Left ventricle myocardium inferior (tissue), 1 donor: ENCODE results near the gene SRMS. TPM values are rescaled to one million over a fixed set of nuclear protein-coding genes. Genes with fewer than 3 reads are reported as not detected.

Source experiments
- DNase-seq: peaks from one replicate; pipeline ENCODE4 v3.0.0-alpha.2; 2020
- H3K27ac ChIP-seq: fragments of 200-600 bp; replicated peaks from 2 replicates; pipeline ENCODE4 v1.8.0; 2021
- H3K27me3 ChIP-seq: fragments of 200-600 bp; 2 replicates; pipeline ENCODE4 v1.8.0; 2021; ENCODE audit warnings: low read depth
- H3K36me3 ChIP-seq: fragments of 200-600 bp; 2 replicates; pipeline ENCODE4 v1.8.0; 2021
- H3K4me1 ChIP-seq: fragments of 200-600 bp; 2 replicates; pipeline ENCODE4 v1.8.0; 2021
- H3K4me3 ChIP-seq: fragments of 200-600 bp; 2 replicates; pipeline ENCODE4 v1.8.0; 2021; ENCODE audit warnings: mild to moderate bottlenecking, moderate library complexity
- H3K9me3 ChIP-seq: fragments of 200-600 bp; replicated peaks from 2 replicates; pipeline ENCODE4 v1.8.0; 2021
- intact Hi-C: fragments of 100-400 bp; cut with micrococcal nuclease; formaldehyde crosslinking; loops from one replicate; pipeline ENCODE4 v1.11.0; 2022
- total RNA-seq: library from RNA; stranded (reverse); fragmentation: NEBNext Ultra II Directional; extraction: Animal tissue kit (Norgen Biotek cat#: 25700); gene quantifications from one replicate; pipeline ENCODE4 v1.2.1, GENCODE V29; 2021
- TF ChIP-seq, protein P1 (sequence below): fragments of 200-600 bp; IDR thresholded peaks from 2 replicates; pipeline ENCODE4 v1.8.0; 2021; ENCODE audit warnings: antibody characterized with exemption, mild to moderate bottlenecking, borderline replicate concordance
- donor health status: DM: no; HTN: yes; CAD: no; lungs with severe emphysema.

The SRMS gene
- total RNA-seq, 1 donor from 2014 or later, result not detected

DNA sequence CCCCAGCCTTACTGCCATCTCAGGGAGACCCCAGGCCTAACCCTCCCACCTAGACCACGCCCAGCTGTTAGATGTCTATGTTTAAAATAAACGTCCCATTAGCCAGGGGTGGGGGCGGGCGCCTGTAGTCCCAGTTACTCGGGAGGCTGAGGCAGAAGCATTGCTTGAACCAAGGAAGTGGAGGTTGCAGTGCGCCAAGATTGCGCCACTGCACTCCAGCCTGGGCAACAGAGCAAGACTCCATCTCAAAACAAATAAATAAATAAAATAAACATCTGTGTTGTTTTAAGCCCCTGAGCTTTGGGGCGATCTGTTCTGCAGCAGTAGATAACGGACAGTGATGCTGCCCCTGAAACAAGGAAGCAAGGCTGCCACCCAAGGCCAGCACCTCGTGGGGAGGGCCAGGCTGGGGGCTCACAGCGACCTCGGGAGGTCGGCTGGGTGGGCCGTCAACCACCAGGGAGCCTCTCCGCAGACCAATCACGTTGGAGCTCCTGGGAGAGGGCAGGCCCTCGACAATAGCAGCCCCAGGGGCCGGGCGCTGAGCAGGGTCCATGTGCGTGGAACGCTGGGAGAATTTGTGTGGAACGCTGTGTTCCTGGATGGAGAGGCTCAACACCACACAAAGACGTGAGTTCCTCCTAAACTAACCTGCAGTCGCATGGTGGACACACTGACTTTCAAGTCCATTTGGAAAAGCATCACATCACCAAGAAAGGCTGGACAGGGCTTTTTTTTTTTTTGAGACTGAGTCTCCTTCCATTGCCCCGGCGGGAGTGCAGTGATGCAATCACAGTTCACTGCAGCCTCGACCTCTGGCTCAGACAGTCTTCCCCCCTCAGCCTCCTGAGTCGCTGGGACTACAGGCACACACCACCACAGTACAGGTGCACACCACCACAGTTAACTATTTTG, 27.5 kb upstream of the SRMS start:
- intact Hi-C loops, result no loop called here
- H3K4me3 ChIP-seq, result peak overlapping the region; percentile 91
- peaks cover 42% of the 10 kb centered on the region for H3K4me1 ChIP-seq
- no peaks in the 10 kb centered on the region for H3K27me3 ChIP-seq
- DNase-seq, result no peak
- TF ChIP-seq, protein P1, sequence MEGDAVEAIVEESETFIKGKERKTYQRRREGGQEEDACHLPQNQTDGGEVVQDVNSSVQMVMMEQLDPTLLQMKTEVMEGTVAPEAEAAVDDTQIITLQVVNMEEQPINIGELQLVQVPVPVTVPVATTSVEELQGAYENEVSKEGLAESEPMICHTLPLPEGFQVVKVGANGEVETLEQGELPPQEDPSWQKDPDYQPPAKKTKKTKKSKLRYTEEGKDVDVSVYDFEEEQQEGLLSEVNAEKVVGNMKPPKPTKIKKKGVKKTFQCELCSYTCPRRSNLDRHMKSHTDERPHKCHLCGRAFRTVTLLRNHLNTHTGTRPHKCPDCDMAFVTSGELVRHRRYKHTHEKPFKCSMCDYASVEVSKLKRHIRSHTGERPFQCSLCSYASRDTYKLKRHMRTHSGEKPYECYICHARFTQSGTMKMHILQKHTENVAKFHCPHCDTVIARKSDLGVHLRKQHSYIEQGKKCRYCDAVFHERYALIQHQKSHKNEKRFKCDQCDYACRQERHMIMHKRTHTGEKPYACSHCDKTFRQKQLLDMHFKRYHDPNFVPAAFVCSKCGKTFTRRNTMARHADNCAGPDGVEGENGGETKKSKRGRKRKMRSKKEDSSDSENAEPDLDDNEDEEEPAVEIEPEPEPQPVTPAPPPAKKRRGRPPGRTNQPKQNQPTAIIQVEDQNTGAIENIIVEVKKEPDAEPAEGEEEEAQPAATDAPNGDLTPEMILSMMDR, result no peak
- peak overlapping the region; percentile 90 for H3K27ac ChIP-seq
- peaks cover 11% of the 10 kb centered on the region for H3K36me3 ChIP-seq
- no peaks in the 10 kb centered on the region for H3K9me3 ChIP-seq

DNA sequence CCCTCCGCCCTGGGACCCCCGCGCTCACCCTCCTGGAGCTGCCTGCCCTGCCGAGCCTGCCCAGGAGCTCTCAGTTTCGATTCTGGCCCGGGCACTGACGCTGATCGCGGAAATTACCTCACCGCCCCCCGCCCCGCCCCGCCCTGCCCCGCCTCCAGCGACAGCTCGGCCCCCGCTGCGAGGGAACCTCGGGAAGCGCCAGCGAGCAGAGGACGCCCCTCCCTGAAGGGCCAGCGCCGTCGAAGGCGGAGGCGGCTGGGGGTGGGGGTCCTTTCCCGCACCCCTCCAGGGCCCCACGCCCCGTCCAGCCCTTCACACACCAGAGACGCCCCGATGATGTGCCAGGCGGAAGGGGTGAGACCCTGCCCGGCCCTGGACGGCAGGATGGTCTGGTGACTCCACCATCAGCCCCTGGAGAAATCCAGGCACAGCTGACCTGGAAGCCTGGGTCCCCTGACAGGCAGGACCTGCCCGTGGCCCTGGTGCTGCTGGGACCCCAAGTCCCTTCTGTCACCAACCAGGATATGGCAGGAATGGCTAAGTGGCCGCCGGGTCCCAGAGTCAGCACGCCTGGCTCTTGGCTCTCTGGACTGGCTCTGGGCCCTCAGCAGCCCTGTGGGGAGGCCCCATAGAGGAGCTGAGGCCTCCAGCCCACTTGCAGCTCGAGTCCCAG, 26.7 kb upstream of the SRMS start, which contains the start of gene HELZ2:
HELZ2 (minus strand) TSS at position 84 of the 673 bp plus-strand sequence. CDS start 1,854 bp downstream, outside the sequence.
- peak within 1 kb of the TSS; percentile 91 for H3K4me3 ChIP-seq
- H3K4me1 ChIP-seq, result peaks cover 42% of the 10 kb centered on the region
- H3K27me3 ChIP-seq, result no peaks in the 10 kb centered on the region
- DNase-seq, result peak; percentile 82
- intact Hi-C loops, result no loop called here
- H3K27ac ChIP-seq, result peak within 1 kb of the TSS; percentile 90
- TF ChIP-seq, protein P1, result no peak
- H3K36me3 ChIP-seq, result peaks cover 11% of the 10 kb centered on the region
- H3K9me3 ChIP-seq, result no peaks in the 10 kb centered on the region

DNA sequence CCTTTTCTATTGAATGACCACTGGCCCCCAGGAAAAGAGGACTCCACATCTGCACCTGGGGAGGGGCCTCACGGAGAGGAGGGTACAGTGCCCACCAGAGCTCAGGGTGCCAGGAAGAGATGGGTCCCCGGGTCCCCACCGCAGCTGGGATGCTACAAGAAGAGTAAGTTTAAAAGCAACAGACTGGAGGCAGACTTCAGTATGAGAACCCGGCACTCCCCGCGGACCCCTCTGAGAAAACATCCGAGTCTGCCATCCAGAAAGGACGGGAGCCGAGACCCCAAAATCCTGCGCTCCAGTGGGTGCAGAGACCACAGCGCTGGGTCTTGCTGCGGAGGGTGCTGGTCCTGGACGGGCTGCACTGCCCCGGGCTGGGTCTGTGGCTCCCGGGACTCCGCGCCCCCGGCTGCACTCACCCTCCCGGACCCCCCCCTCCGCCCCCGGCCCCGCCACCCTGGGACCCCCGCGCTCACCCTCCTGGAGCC, 26.1 kb upstream of the SRMS start:
- H3K9me3 ChIP-seq, result no peaks in the 10 kb centered on the region
- DNase-seq, result no peak
- peak overlapping the region; percentile 91 for H3K4me3 ChIP-seq
- intact Hi-C loops, result no loop called here
- H3K4me1 ChIP-seq, result peaks cover 42% of the 10 kb centered on the region
- H3K27me3 ChIP-seq, result no peaks in the 10 kb centered on the region
- H3K36me3 ChIP-seq, result peaks cover 11% of the 10 kb centered on the region
- peak overlapping the region; percentile 90 for H3K27ac ChIP-seq
- TF ChIP-seq, protein P1, result no peak

DNA sequence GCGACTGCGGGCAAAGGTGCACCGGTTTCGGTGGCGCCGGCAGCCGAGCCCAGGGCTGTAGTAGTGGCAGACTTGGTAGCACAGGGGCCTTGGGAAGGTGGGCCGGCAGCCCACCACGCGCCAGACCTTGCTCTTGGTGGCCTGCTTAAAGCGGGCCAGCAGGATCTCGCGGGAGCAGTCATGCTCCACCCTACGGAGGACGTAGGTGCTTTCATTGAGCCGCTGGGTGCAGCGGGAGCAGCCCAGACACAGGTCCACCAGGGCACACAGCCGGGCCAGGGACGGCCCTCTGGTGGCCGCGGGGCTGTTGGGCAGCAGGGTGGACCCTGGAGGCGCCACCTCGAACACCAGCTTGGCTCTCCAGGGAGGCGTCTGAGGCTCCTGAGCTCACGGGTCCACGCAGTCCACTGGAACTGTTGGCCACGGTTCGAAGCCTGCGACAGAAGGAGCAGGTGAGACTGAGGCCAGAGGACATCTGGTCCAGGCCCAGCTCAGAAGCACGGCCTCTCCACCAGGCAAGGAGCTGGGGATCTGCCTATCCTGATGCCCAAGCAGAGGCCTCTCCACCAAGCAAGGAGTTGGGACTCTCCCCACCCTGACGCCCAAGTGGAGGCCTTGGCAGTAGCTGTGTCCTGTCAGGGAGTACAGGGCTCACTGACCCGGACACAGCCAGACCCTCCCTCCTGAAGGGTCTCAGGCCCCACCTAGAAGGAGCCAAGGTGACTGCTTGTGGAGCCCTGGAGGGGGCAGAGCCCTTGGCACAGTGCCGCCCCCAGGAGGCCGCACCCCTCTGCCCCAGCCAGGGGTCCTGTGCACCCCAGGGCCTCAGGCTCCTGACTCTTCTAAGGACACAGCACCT, 25.5 kb upstream of the SRMS start:
- Histone ChIP-seq H3K4me3 (peak overlapping the region; percentile 91), H3K36me3 (peaks cover 11% of the 10 kb centered on the region), H3K27me3 (no peaks in the 10 kb centered on the region), H3K4me1 (peaks cover 42% of the 10 kb centered on the region), H3K27ac (peak overlapping the region; percentile 90), H3K9me3 (no peaks in the 10 kb centered on the region)
- TF ChIP-seq, protein P1, result no peak
- intact Hi-C loops, result no loop called here
- no peak for DNase-seq
